ENCODE data around the gene PLLP. TPM values are rescaled to one million over a fixed set of nuclear protein-coding genes. Genes with fewer than 3 reads are reported as not detected.

The PLLP gene
- total RNA-seq, 2 donors from 2014 or later = 3.1 to 8.6 TPM

DNA sequence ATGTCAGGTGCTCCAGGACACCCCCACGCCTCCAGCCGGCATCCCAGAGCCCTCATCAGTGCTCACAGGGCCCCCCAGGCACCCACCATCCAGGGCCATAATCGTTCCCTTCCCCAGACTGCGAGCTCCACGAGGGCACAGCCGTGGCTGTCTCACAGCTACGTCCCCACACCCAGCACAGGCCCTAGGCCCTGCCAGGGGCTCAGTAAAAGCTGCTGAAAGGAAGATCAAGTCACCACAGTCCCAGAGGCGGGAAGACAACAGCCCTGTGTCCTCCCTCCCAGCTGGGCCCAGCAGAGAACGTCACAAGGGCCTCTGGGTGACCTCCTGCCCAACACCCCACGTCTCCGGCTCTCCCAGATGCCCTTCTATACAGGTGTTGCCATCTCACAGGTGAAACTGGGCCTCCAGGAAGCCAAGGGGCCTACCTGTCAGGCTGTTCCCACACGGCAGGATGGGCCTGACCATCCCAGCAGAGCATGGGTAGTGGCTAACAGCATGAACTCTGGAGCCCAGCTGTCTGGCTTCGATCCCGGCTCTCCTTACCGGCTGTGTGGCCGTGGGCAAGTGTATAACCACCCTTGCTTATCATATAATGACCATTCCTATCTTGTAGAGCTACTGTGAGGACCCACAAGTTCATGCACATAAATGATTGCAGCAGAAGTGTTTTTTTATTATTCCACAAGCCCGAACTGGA lies 21.5 kb downstream of the PLLP start:
- H3K4me3 ChIP-seq = no peak overlapping the region
- no peaks in the 10 kb centered on the region for H3K9me3 ChIP-seq
- H3K27me3 ChIP-seq (replicated peaks; ENCODE audit: insufficient read depth) = no peaks in the 10 kb centered on the region
- H3K4me1 ChIP-seq (ENCODE audit: control insufficient read depth in 1 of 2, low read depth in 2 of 2) = peaks cover 0 to 9% of the 10 kb centered on the region in 2 donors
- ATAC-seq (ENCODE audit: insufficient number of reproducible peaks, low FRiP score, low read depth) (no peak), DNase-seq (ENCODE audit: low spot score) (no peak)
- H3K27ac ChIP-seq = no peak overlapping the region
- no peaks in the 10 kb centered on the region for H3K36me3 ChIP-seq
- TF ChIP-seq, protein P1, sequence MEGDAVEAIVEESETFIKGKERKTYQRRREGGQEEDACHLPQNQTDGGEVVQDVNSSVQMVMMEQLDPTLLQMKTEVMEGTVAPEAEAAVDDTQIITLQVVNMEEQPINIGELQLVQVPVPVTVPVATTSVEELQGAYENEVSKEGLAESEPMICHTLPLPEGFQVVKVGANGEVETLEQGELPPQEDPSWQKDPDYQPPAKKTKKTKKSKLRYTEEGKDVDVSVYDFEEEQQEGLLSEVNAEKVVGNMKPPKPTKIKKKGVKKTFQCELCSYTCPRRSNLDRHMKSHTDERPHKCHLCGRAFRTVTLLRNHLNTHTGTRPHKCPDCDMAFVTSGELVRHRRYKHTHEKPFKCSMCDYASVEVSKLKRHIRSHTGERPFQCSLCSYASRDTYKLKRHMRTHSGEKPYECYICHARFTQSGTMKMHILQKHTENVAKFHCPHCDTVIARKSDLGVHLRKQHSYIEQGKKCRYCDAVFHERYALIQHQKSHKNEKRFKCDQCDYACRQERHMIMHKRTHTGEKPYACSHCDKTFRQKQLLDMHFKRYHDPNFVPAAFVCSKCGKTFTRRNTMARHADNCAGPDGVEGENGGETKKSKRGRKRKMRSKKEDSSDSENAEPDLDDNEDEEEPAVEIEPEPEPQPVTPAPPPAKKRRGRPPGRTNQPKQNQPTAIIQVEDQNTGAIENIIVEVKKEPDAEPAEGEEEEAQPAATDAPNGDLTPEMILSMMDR (IDR thresholded peaks at IDR 0.05) = no peak

DNA sequence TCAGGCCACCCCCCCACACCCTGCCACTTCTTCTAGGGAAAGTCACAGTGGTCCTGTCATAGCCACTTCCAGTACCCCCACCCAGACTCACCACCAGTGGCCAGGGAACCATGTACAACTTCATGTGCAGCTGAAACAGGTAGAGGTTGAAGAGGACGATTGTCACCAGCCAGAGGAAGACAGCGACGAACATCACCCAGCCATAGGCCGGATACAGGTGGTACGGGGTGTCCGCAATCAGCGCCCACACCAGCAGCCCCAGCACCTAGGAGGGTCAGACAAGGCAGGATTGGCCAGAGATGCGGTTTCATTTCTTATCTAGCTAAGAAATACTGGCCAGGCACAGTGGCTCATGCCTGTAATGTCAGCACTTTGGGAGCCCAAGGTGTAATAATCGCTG lies 22.7 kb downstream of the PLLP start:
- Histone ChIP-seq H3K9me3 (no peaks in the 10 kb centered on the region), H3K36me3 (no peaks in the 10 kb centered on the region), H3K27me3 (replicated peaks; ENCODE audit: insufficient read depth) (no peaks in the 10 kb centered on the region), H3K4me3 (no peak overlapping the region), H3K27ac (no peak overlapping the region), H3K4me1 (ENCODE audit: control insufficient read depth in 1 of 2, low read depth in 2 of 2) (peaks cover 0 to 9% of the 10 kb centered on the region in 2 donors)
- TF ChIP-seq, protein P1 (IDR thresholded peaks at IDR 0.05) = no peak
- no peak for DNase-seq (ENCODE audit: low spot score)
- no peak for ATAC-seq (ENCODE audit: insufficient number of reproducible peaks, low FRiP score, low read depth)

DNA sequence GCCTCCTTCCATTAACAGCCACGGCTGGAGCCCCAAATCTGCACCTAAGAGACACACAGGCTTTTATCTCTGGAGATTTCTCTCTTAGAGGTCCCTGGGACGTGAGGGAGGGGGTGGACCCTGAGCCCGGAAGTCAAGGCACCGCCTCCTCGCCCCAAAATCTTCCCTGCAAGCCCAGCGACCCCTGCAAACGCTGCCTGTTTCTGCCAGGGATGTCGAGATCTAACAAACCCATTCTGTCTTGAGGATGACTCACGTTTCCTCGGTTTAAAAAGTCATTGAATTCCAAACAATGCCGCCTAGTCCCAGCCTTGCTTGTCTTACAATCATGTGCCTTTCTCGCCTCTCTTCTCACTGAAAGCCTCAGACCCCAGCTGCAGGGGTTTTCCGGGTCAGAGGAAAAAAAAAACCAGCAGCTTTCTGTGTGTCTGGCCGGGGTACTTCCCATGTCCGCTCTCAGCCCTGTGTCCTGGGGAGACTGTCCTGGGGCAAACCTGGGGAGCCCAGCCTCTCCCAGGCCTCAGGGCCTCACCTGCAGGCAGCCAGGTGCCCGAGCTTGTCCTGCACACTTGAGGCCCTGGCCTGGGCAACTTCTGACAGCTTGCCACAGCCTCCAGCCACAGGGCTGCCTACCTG lies 24.1 kb downstream of the PLLP start:
- Histone ChIP-seq H3K4me1 (ENCODE audit: control insufficient read depth in 1 of 2, low read depth in 2 of 2) (no peaks in the 10 kb centered on the region), H3K27ac (no peak overlapping the region), H3K9me3 (no peaks in the 10 kb centered on the region), H3K36me3 (peaks cover 2% of the 10 kb centered on the region), H3K4me3 (no peak overlapping the region), H3K27me3 (replicated peaks; ENCODE audit: insufficient read depth) (no peaks in the 10 kb centered on the region)
- DNase-seq (ENCODE audit: low spot score) = no peak
- ATAC-seq (ENCODE audit: insufficient number of reproducible peaks, low FRiP score, low read depth) = no peak
- TF ChIP-seq, protein P1 (IDR thresholded peaks at IDR 0.05) = no peak

DNA sequence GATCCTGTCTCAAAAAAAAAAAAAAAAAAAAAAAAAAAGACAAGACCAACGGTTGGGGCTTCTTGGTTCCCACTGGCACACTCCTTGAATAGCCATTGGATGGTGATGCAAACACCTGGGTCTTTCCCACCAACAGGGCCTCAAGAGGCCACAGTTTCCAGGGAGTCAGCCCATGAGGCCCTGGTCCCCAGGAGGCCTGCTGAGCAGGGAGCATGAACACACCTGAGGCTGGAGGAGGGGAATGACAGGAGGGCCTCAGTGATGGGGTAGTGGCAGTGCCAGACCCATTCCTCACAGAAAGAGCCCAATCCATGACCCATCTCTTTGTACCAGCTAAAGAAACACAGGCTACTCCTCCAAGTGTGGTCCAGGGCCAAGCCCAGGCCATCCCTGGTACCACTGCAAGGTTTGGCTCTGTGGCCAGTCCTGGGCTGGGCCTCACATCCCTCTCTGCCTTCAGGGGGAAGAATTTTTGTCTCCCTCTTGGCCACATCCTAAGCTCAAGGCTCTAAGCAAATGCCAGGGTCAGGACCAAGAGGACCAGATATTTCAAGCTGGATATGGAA lies 25.5 kb downstream of the PLLP start:
- TF ChIP-seq, protein P1 (IDR thresholded peaks at IDR 0.05) = no peak
- Histone ChIP-seq H3K4me1 (ENCODE audit: control insufficient read depth in 1 of 2, low read depth in 2 of 2) (no peaks in the 10 kb centered on the region), H3K9me3 (no peaks in the 10 kb centered on the region), H3K27me3 (replicated peaks; ENCODE audit: insufficient read depth) (no peaks in the 10 kb centered on the region), H3K27ac (no peak overlapping the region), H3K36me3 (peaks cover 7% of the 10 kb centered on the region), H3K4me3 (no peak overlapping the region)
- DNase-seq (ENCODE audit: low spot score) (no peak), ATAC-seq (ENCODE audit: insufficient number of reproducible peaks, low FRiP score, low read depth) (no peak)

DNA sequence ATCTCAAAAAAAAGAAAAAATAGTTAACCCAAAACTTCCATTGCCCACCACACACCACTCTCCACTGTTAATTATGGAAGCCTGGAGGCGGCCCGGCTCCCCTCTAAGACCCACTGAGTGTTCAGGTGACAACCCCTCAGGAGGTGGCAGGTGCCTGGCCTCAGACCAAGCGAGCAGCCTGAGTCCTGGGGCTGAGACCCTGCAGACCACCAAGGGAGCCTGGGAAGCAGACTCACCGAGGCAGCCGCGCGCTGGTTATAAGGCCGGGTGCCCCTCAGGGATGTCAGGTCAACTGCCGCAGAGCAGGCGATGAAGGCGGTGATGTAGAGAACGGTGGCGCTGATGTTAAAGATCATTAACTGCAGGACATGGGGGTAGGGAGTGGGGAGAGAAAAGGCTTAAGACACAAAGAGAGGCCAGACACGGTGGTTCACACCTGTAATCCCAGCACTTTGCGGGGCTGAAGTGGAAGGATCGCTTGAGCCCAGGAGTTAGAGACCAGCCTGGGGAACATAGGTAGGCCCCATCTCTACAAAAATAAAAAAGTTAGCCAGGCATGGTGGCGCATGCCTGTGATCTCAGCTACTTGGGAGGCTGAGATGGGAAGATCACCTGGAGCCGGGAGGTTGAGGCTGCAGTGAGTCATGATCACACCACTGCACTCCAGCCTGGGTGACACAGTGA lies 26.1 kb downstream of the PLLP start:
- ATAC-seq (ENCODE audit: insufficient number of reproducible peaks, low FRiP score, low read depth) (no peak), DNase-seq (ENCODE audit: low spot score) (no peak)
- Histone ChIP-seq H3K27me3 (replicated peaks; ENCODE audit: insufficient read depth) (no peaks in the 10 kb centered on the region), H3K4me1 (ENCODE audit: control insufficient read depth in 1 of 2, low read depth in 2 of 2) (no peaks in the 10 kb centered on the region), H3K27ac (no peak overlapping the region), H3K36me3 (peaks cover 11% of the 10 kb centered on the region), H3K9me3 (no peaks in the 10 kb centered on the region), H3K4me3 (no peak overlapping the region)
- TF ChIP-seq, protein P1 (IDR thresholded peaks at IDR 0.05) = no peak

Measured in thoracic aorta (tissue), 2 donors.